Measurements from ENCODE around the gene SLC38A2. TPM values are rescaled to one million over a fixed set of nuclear protein-coding genes. Genes with fewer than 3 reads are reported as not detected.

Gene SLC38A2
- total RNA-seq, 2 donors from 2014 or later = 334 to 384 TPM

DNA sequence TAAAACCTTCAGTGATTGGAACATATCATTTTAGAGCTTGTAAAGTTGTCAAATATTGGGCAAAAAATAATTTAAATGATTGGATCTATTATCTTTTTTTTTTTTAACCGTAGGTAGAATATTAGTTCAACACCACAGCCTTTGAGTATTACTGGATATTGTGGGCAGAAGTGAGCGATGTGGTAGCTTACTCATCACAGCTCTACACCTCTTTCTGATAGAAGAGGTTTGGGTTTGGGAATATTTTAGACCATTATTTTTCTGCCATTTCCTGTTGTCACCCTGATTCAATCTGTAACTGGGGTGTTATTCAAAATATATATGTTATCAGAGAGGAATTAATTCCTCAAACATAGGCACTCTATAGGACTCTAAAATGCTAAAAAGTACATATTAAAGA, 34.8 kb upstream of the SLC38A2 start:
- TF ChIP-seq, protein P1, sequence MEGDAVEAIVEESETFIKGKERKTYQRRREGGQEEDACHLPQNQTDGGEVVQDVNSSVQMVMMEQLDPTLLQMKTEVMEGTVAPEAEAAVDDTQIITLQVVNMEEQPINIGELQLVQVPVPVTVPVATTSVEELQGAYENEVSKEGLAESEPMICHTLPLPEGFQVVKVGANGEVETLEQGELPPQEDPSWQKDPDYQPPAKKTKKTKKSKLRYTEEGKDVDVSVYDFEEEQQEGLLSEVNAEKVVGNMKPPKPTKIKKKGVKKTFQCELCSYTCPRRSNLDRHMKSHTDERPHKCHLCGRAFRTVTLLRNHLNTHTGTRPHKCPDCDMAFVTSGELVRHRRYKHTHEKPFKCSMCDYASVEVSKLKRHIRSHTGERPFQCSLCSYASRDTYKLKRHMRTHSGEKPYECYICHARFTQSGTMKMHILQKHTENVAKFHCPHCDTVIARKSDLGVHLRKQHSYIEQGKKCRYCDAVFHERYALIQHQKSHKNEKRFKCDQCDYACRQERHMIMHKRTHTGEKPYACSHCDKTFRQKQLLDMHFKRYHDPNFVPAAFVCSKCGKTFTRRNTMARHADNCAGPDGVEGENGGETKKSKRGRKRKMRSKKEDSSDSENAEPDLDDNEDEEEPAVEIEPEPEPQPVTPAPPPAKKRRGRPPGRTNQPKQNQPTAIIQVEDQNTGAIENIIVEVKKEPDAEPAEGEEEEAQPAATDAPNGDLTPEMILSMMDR (IDR thresholded peaks at IDR 0.05) = no peak
- no peaks in the 10 kb centered on the region for H3K27me3 ChIP-seq (replicated peaks; ENCODE audit: insufficient read depth)
- H3K9me3 ChIP-seq = no peaks in the 10 kb centered on the region
- no peak for ATAC-seq (ENCODE audit: insufficient number of reproducible peaks, low FRiP score, low read depth)
- no peaks in the 10 kb centered on the region for H3K36me3 ChIP-seq
- DNase-seq (ENCODE audit: low spot score) = no peak
- H3K27ac ChIP-seq = no peak overlapping the region
- peaks cover 33 to 64% of the 10 kb centered on the region in 2 donors for H3K4me1 ChIP-seq (ENCODE audit: control insufficient read depth in 1 of 2, low read depth in 2 of 2)
- H3K4me3 ChIP-seq = no peak overlapping the region

DNA sequence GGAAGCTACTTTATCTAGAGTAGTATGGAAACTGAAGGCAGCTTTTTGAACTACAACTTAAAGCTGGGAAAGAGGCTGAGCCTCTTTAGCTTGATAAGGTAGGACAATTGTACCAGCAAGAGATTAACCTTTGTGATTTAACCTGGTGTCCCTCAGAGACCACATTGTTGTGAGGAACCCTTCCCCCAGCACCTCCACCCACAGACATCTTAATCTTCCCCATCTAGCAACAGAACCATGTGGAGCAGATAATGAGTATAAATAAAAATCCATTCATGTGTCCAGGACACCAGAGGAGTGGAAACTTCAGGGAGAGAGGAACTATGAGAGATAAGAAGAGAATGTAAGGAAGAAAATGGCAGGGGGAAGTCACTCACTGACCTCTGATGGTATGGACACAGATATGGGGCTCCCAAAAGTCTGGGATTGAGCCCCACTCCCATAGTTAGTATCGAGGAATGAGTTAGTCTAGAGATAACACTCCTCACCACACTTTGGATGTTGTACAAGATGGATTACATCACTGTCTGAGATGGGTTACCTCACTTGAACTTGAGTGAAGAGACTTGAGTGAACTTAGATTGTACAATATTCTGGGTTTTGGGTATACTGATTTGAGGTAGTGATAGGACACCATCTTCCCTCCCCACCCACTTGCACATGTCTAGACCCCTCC, 33.9 kb upstream of the SLC38A2 start:
- no peak overlapping the region for H3K27ac ChIP-seq
- no peak overlapping the region for H3K4me3 ChIP-seq
- ATAC-seq (ENCODE audit: insufficient number of reproducible peaks, low FRiP score, low read depth) = no peak
- TF ChIP-seq, protein P1 (IDR thresholded peaks at IDR 0.05) = no peak
- DNase-seq (ENCODE audit: low spot score) = no peak
- H3K4me1 ChIP-seq (ENCODE audit: control insufficient read depth in 1 of 2, low read depth in 2 of 2) = peaks cover 39 to 73% of the 10 kb centered on the region in 2 donors
- no peaks in the 10 kb centered on the region for H3K27me3 ChIP-seq (replicated peaks; ENCODE audit: insufficient read depth)
- no peaks in the 10 kb centered on the region for H3K36me3 ChIP-seq
- no peaks in the 10 kb centered on the region for H3K9me3 ChIP-seq

DNA sequence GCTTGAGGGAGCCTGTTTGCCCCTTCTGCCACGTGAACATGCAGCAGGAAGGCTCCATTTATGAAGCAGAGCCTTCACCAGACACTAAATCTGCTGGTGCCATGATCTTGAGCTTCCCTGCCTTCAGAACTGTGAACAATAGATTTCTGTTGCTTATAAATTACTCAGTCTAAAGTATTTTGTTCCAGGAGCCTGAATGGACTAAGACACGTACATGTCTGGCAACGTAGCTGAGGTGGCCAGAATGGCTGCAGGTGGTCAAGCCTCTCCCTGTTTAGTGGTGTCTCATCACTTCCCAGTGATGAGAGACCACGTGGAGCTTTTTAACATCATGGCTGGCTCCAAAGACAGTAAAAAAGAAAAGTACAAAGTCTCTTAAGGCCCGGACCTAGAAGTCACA, 32.2 kb upstream of the SLC38A2 start:
- ATAC-seq (ENCODE audit: insufficient number of reproducible peaks, low FRiP score, low read depth) = no peak

DNA sequence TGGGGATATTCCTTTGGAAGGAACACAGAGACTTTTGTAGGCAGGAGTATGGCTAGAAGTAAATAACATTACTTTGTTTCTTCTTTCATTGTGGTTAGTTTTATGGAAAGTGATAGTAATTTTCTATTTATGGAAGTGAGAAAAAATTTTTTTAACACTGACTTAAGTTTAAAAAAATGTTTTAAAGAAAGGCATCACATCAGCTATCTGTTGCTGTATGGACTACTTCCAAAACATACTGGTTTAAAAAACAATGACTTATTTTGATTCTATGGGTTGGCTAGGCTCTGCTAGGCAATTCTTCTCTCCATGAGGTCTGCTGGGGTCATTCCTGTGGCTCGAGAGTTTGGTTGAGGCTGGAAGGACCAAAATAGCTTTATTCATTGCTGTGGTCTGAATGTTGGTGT, 31.7 kb upstream of the SLC38A2 start:
- DNase-seq (ENCODE audit: low spot score) = no peak
- Histone ChIP-seq H3K36me3 (no peaks in the 10 kb centered on the region), H3K9me3 (no peaks in the 10 kb centered on the region), H3K27me3 (replicated peaks; ENCODE audit: insufficient read depth) (no peaks in the 10 kb centered on the region), H3K4me3 (no peak overlapping the region), H3K4me1 (ENCODE audit: control insufficient read depth in 1 of 2, low read depth in 2 of 2) (peaks cover 34 to 70% of the 10 kb centered on the region in 2 donors), H3K27ac (peak overlapping the region; percentile 31 to 51)
- no peak for ATAC-seq (ENCODE audit: insufficient number of reproducible peaks, low FRiP score, low read depth)
- TF ChIP-seq, protein P1 (IDR thresholded peaks at IDR 0.05) = no peak

More for the DNA sequence above, 32.2 kb upstream of the SLC38A2 start:
- TF ChIP-seq, protein P1 (IDR thresholded peaks at IDR 0.05) = no peak
- H3K27ac ChIP-seq = peak overlapping the region; percentile 31 to 51
- no peaks in the 10 kb centered on the region for H3K9me3 ChIP-seq
- no peak for DNase-seq (ENCODE audit: low spot score)
- H3K36me3 ChIP-seq = no peaks in the 10 kb centered on the region
- H3K27me3 ChIP-seq (replicated peaks; ENCODE audit: insufficient read depth) = no peaks in the 10 kb centered on the region
- peaks cover 34 to 75% of the 10 kb centered on the region in 2 donors for H3K4me1 ChIP-seq (ENCODE audit: control insufficient read depth in 1 of 2, low read depth in 2 of 2)
- no peak overlapping the region for H3K4me3 ChIP-seq

DNA sequence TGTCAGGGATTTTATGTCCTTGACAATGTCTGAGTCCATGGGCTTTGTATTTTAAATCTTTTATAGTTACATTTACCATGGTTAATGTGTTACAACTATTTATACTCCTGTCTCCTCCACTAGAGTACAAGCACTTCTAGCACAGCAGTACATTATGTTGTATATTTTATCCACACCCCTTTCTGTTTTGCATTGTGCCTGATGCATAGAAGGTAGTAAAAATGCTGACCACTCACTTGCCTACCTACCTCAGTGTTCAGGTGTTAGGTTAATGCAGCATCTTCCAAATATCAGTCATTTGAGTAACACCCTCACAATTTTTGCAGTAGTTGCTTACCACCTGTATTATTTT, 31.1 kb upstream of the SLC38A2 start:
- Histone ChIP-seq H3K27me3 (replicated peaks; ENCODE audit: insufficient read depth) (no peaks in the 10 kb centered on the region), H3K4me3 (no peak overlapping the region), H3K4me1 (ENCODE audit: control insufficient read depth in 1 of 2, low read depth in 2 of 2) (peaks cover 29 to 65% of the 10 kb centered on the region in 2 donors), H3K9me3 (no peaks in the 10 kb centered on the region), H3K36me3 (no peaks in the 10 kb centered on the region), H3K27ac (peak overlapping the region; percentile 51 to 58)
- TF ChIP-seq, protein P1 (IDR thresholded peaks at IDR 0.05) = no peak
- no peak for ATAC-seq (ENCODE audit: insufficient number of reproducible peaks, low FRiP score, low read depth)
- no peak for DNase-seq (ENCODE audit: low spot score)

Data from thoracic aorta (tissue), 2 donors.